NCI-H748 treated with DMSO at 0.1 percent for 48 hours (cell line): ENCODE data around the gene TICRR.

Experiments
- DNase-seq: peaks from one replicate; lab custom pipeline; 2025; lab: John Stamatoyannopoulos, UW

Gene TICRR

GRCh38 chr15:89673165-89673512 is 97.9 kb downstream of the TICRR start:
- DNase-seq: no peak

GRCh38 chr15:89674526-89674925 is 99.3 kb downstream of the TICRR start:
- no peak for DNase-seq

DNA sequence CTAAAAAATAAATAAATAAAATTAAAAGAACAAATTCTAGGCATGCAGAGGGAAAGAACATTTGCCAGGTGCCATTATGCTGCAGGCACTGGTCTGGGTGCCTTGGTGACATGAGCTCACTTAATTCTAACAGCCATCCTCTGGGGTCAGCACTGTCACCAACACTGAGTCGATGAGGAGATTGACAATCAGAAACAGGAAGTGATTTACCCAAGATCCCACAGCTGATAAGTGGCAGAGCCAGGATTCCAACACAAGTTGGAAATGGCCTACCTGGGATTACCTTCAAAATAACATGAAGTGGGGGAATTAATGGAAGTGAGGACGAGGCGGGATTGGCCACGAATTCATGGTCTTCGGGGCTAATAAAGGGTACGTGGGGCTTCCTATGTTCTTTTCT is 100.3 kb downstream of the TICRR start:
- DNase-seq: no peak

- DNase-seq: no peak
Measured at GRCh38 chr15:89677381-89677780, 102.1 kb downstream of the TICRR start.
